A673 (cell line): Measurements from ENCODE around the gene SPG11. TPM values are rescaled to one million over a fixed set of nuclear protein-coding genes. Genes with fewer than 3 reads are reported as not detected.

Source experiments
- BruUV-seq: library from RNA; stranded (reverse); fragments of 400-500 nt; replicated peaks from 2 replicates; lab custom pipeline; 2021; lab: Mats Ljungman, UMichigan
- CTCF ChIA-PET: fragments of 300-600 bp; sonication (Branson Sonifier 250); formaldehyde crosslinking; loops from one replicate; lab custom pipeline; 2022; ENCODE audit warnings: antibody characterized with exemption; lab: Charles Lee
- POLR2A ChIA-PET: fragments of 300-600 bp; sonication (Branson Sonifier 250); formaldehyde crosslinking; loops from one replicate; lab custom pipeline; 2022; ENCODE audit warnings: antibody characterized with exemption; ENCODE audit not compliant: low non-redundant PET; lab: Charles Lee
- DNase-seq: peaks from one replicate; pipeline ENCODE4 v3.0.0-alpha.2; 2015; ENCODE audit warnings: low spot score
- H3K27ac ChIP-seq: fragments of 200-600 bp; sonication (generic); 2 replicates; pipeline ENCODE4 v1.5.1; 2016; ENCODE audit warnings: mixed run types, low read depth, mild to moderate bottlenecking, mixed read lengths, antibody characterized with exemption, low read length; ENCODE audit not compliant: poor library complexity, severe bottlenecking
- H3K27me3 ChIP-seq: fragments of 200-600 bp; sonication (generic); replicated peaks from 2 replicates; pipeline ENCODE4 v1.6.1; 2017; ENCODE audit warnings: mixed run types, low read depth, mild to moderate bottlenecking, mixed read lengths, antibody characterized with exemption, low read length; ENCODE audit not compliant: insufficient read depth, poor library complexity
- H3K36me3 ChIP-seq: fragments of 200-600 bp; sonication (generic); 2 replicates; pipeline ENCODE4 v1.6.1; 2016; ENCODE audit warnings: mixed run types, mild to moderate bottlenecking, mixed read lengths, antibody characterized with exemption, low read length; ENCODE audit not compliant: insufficient read depth, poor library complexity, severe bottlenecking
- H3K4me1 ChIP-seq: fragments of 200-600 bp; sonication (generic); 2 replicates; pipeline ENCODE4 v1.6.1; 2017; ENCODE audit warnings: mixed run types, mild to moderate bottlenecking, mixed read lengths, antibody characterized with exemption, low read length; ENCODE audit not compliant: insufficient read depth, poor library complexity, severe bottlenecking
- H3K4me3 ChIP-seq: fragments of 200-600 bp; sonication (generic); 2 replicates; pipeline ENCODE4 v1.5.1; 2016; ENCODE audit warnings: low read depth, mixed run types, mild to moderate bottlenecking, mixed read lengths, low read length; ENCODE audit not compliant: poor library complexity, severe bottlenecking
- H3K9me3 ChIP-seq: fragments of 200-600 bp; sonication (generic); 2 replicates; pipeline ENCODE4 v1.6.1; 2016; ENCODE audit warnings: mixed run types, low read depth, mild to moderate bottlenecking, mixed read lengths, antibody characterized with exemption, low read length; ENCODE audit not compliant: poor library complexity, severe bottlenecking
- CTCF ChIP-seq: fragments of 300-800, 200-600 bp; sonication (generic); conservative IDR thresholded peaks from 2 replicates; pipeline ENCODE4 v1.5.1; 2017; ENCODE audit warnings: low read depth, mild to moderate bottlenecking, antibody characterized with exemption, low read length, moderate library complexity, mixed read lengths
- EZH2 ChIP-seq: fragments of 200-600 bp; sonication (generic); IDR thresholded peaks from 2 replicates; pipeline ENCODE4 v1.6.1; 2017; ENCODE audit warnings: borderline replicate concordance, low read depth, mild to moderate bottlenecking, mixed read lengths, antibody characterized with exemption, low read length; ENCODE audit not compliant: poor library complexity, severe bottlenecking
- intact Hi-C: fragments of 100-400 bp; cut with micrococcal nuclease; formaldehyde crosslinking; loops from one replicate; pipeline ENCODE4 v1.10.0; 2022; ENCODE audit not compliant: unreplicated experiment
- total RNA-seq: library from RNA; stranded (reverse); gene quantifications from 2 replicates; pipeline ENCODE4 v1.2.3, GENCODE V29; 2021

The SPG11 gene
- total RNA-seq, 1 experiment from 2014 or later, result 55.4 TPM

- no peak overlapping the region for H3K27ac ChIP-seq
- no peaks in the 10 kb centered on the region for H3K4me1 ChIP-seq
- H3K9me3 ChIP-seq, result no peaks in the 10 kb centered on the region
- H3K4me3 ChIP-seq, result no peak overlapping the region
- TF ChIP-seq EZH2 (no peak), CTCF (no peak)
- ChIA-PET CTCF (no interaction called here), POLR2A (interaction anchor here (0.6 kb wide), 1 partner anchor 38 kb away, joined by 3 read pairs; no protein-coding TSS in a partner anchor)
- BruUV-seq, result no TSS peak
- no peak for DNase-seq
- intact Hi-C loops, result no loop called here
- no peaks in the 10 kb centered on the region for H3K36me3 ChIP-seq
- H3K27me3 ChIP-seq, result no peaks in the 10 kb centered on the region
Measured at GRCh38 chr15:44673639-44674038, 10.2 kb upstream of the SPG11 start.

GRCh38 chr15:44670087-44670950, 6.9 kb upstream of the SPG11 start:
- ChIA-PET POLR2A (no interaction called here), CTCF (interaction anchor here (0.6 kb wide), 1 partner anchor 67 kb away, joined by 10 read pairs; no protein-coding TSS in a partner anchor)
- Histone ChIP-seq H3K9me3 (no peaks in the 10 kb centered on the region), H3K4me1 (no peaks in the 10 kb centered on the region), H3K27ac (no peak overlapping the region), H3K36me3 (no peaks in the 10 kb centered on the region), H3K27me3 (no peaks in the 10 kb centered on the region), H3K4me3 (no peak overlapping the region)
- intact Hi-C loops, result no loop called here
- DNase-seq, result no peak
- BruUV-seq, result no TSS peak
- TF ChIP-seq CTCF (no peak), EZH2 (no peak)

DNA sequence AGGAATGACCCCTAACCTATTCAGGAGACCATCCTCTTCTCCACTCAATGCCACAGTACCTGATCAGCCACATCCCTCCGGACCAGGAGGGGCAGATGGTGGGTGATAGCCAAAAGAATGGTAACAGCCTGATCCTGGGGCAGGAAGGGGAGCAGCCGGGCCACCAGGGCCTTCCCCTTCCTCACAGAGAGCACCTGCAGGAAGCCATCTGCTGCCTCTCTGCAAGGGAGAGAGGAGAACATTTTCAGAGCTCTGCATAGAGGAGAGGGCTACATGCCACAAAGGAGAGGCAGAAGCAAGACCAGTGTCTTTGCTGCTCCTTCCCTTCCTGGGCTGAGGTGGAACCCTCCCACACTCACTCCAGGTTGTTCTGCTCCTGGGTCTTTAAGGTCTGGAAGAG, 5.5 kb upstream of the SPG11 start:
- no peaks in the 10 kb centered on the region for H3K9me3 ChIP-seq

More for the DNA sequence above, 5.5 kb upstream of the SPG11 start:
- H3K27me3 ChIP-seq, result no peaks in the 10 kb centered on the region
- no peak overlapping the region for H3K4me3 ChIP-seq
- DNase-seq, result no peak
- CTCF ChIA-PET, result no interaction called here
- H3K4me1 ChIP-seq, result no peaks in the 10 kb centered on the region
- BruUV-seq, result no TSS peak
- H3K27ac ChIP-seq, result no peak overlapping the region
- intact Hi-C loops, result no loop called here
- POLR2A ChIA-PET, result no interaction called here
- TF ChIP-seq CTCF (no peak), EZH2 (no peak)
- no peaks in the 10 kb centered on the region for H3K36me3 ChIP-seq
